ENCODE data around the gene CRLF3.

DNA sequence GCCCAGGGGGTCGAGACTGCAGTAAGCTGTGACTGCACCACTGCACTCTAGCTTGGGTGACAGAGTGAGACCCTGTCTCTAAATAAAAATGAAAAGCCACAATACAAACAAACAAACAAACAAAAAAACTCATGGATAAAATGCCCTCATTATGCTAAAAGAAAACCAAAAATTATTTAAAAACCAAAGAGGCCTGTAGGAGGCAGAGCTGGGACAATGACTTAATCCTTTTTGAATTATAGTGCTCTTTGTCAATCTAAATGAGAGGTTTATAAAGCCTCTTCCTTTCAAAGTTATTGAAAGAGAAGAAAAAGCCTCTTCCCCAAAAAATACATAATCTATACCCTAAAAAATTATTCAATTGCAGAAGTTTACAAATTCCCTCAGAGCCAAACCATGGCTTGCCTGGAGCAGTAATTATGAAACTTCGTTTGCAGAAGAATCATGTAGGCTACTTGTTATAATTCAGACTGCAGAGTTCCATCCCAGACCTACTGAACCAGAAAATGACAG, 18.5 kb downstream of the CRLF3 start:
- TF ChIP-seq, protein P1, sequence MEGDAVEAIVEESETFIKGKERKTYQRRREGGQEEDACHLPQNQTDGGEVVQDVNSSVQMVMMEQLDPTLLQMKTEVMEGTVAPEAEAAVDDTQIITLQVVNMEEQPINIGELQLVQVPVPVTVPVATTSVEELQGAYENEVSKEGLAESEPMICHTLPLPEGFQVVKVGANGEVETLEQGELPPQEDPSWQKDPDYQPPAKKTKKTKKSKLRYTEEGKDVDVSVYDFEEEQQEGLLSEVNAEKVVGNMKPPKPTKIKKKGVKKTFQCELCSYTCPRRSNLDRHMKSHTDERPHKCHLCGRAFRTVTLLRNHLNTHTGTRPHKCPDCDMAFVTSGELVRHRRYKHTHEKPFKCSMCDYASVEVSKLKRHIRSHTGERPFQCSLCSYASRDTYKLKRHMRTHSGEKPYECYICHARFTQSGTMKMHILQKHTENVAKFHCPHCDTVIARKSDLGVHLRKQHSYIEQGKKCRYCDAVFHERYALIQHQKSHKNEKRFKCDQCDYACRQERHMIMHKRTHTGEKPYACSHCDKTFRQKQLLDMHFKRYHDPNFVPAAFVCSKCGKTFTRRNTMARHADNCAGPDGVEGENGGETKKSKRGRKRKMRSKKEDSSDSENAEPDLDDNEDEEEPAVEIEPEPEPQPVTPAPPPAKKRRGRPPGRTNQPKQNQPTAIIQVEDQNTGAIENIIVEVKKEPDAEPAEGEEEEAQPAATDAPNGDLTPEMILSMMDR (IDR thresholded peaks at IDR 0.05), result no peak
- no peak for TF ChIP-seq POLR2A (IDR thresholded peaks at IDR 0.05)
- no peak for TF ChIP-seq POLR2AphosphoS5 (IDR thresholded peaks at IDR 0.05)
- TF ChIP-seq EP300 (IDR thresholded peaks at IDR 0.05), result no peak
